Testis (tissue), 3 donors: ENCODE data around the gene S100A1. TPM values are rescaled to one million over a fixed set of nuclear protein-coding genes. Genes with fewer than 3 reads are reported as not detected.

Experiments used
- DNase-seq: peaks from one replicate; pipeline ENCODE4 v3.0.0-alpha.2; 2019
- H3K27ac ChIP-seq, 2 donors: fragments of 200-600 bp; sonication (generic); one replicate each; pipeline ENCODE4 v1.5.1; 2019
- H3K27me3 ChIP-seq: fragments of 200-600 bp; sonication (generic); one replicate; pipeline ENCODE4 v1.5.1; 2019
- H3K36me3 ChIP-seq: fragments of 200-600 bp; sonication (generic); one replicate; pipeline ENCODE4 v1.5.1; 2017; ENCODE audit warnings: low read depth; ENCODE audit errors: missing control alignments
- H3K4me1 ChIP-seq: fragments of 200-600 bp; sonication (generic); one replicate; pipeline ENCODE4 v1.5.1; 2019
- H3K4me3 ChIP-seq, 2 donors: fragments of 200-600 bp; sonication (generic); one replicate each; pipeline ENCODE4 v1.5.1; 2017 to 2019
- H3K9me3 ChIP-seq: fragments of 200-600 bp; sonication (generic); one replicate; pipeline ENCODE4 v1.5.1; 2017
- CTCF ChIP-seq, 3 experiments: fragments of 450-650 bp in 2 of 3; fragments of 200-600 bp in 1 of 3; sonication (generic) in 1 of 3; IDR thresholded peaks; one replicate each; pipeline ENCODE4 v1.5.1; 2016 to 2019; ENCODE audit warnings: antibody characterized with exemption in 3 of 3, mild to moderate bottlenecking in 2 of 3, moderate library complexity in 1 of 3
- POLR2A ChIP-seq: fragments of 450-650 bp; IDR thresholded peaks from one replicate; pipeline ENCODE4 v1.6.1; 2017; ENCODE audit warnings: antibody characterized with exemption, mild to moderate bottlenecking, moderate library complexity
- WGBS, 2 donors: methylation state at CpG; one replicate each; pipeline ENCODE4 v1.1.5; 2018; 5-methylcytosine and 5-hydroxymethylcytosine counted together
- intact Hi-C: fragments of 100-400 bp; cut with DNase I; formaldehyde crosslinking; loops from one replicate; pipeline ENCODE4 v1.15.1; 2023; ENCODE audit warnings: low total_unique reads
- polyA plus RNA-seq: library from polyadenylated mRNA; stranded (reverse); fragments of 350-450 nt; fragmentation: Illumina TruSeq; extraction: RNeasy Lipid Tissue Mini Kit (QIAGEN cat#74804); gene quantifications from one replicate; pipeline ENCODE4 v1.2.3, GENCODE V29; 2014; ENCODE audit warnings: low read depth, low replicate concordance; ENCODE audit not compliant: insufficient read depth
- total RNA-seq, 2 donors: library from RNA; depleted of rRNA; stranded (reverse); fragments of >200 nt; gene quantifications; one replicate each; pipeline ENCODE4 v1.2.3, GENCODE V29; 2016

The S100A1 gene
- total and polyA plus RNA-seq, 3 donors from 2014 or later: 8.2 to 29.8 (median 24.0) TPM

- intact Hi-C loops: no loop called here
- Histone ChIP-seq H3K27me3 (no peaks in the 10 kb centered on the region), H3K36me3 (no peaks in the 10 kb centered on the region), H3K27ac (peak within 1 kb of the TSS; percentile 94 to 95), H3K9me3 (no peaks in the 10 kb centered on the region), H3K4me1 (peaks cover 32% of the 10 kb centered on the region), H3K4me3 (peak within 1 kb of the TSS; percentile 38 to 67)
- DNase-seq: peak; percentile 84
- 26 to 63% methylated on average over 19 to 28 of the region's 28 CpGs for WGBS, 2 donors
- TF ChIP-seq POLR2A (no peak), CTCF (IDR thresholded peaks at IDR 0.05) (peak; percentile 37 to 64 (median 62))
Observed at GRCh38 chr1:153626904-153627714, 1.1 kb upstream of the S100A1 start, which contains the start of gene S100A13. S100A13 (minus strand) TSS chr1:153627505; CDS start chr1:153626472, 1,033 bp downstream.

GRCh38 chr1:153628638-153629342 lies 556 bp downstream of the S100A1 start:
- Histone ChIP-seq H3K9me3 (no peaks in the 10 kb centered on the region), H3K27me3 (no peaks in the 10 kb centered on the region), H3K4me1 (peaks cover 32% of the 10 kb centered on the region), H3K4me3 (no peak overlapping the region), H3K36me3 (no peaks in the 10 kb centered on the region), H3K27ac (peak overlapping the region in 1 of 2 donors; percentile 94)
- intact Hi-C loops: no loop called here
- no peak for DNase-seq
- TF ChIP-seq POLR2A (no peak), CTCF (IDR thresholded peaks at IDR 0.05) (no peak)
- WGBS, 2 donors: 85 to 89% methylated on average over 6 of the region's 6 CpGs

GRCh38 chr1:153629343-153629665 lies 1.1 kb downstream of the S100A1 start:
- intact Hi-C loops: no loop called here
- Histone ChIP-seq H3K36me3 (no peaks in the 10 kb centered on the region), H3K9me3 (no peaks in the 10 kb centered on the region), H3K27me3 (no peaks in the 10 kb centered on the region), H3K4me1 (peaks cover 32% of the 10 kb centered on the region), H3K4me3 (no peak overlapping the region), H3K27ac (no peak overlapping the region)
- 78 to 84% methylated on average over 5 of the region's 5 CpGs for WGBS, 2 donors
- no peak for DNase-seq
- TF ChIP-seq POLR2A (no peak), CTCF (IDR thresholded peaks at IDR 0.05) (no peak)

- intact Hi-C loops: no loop called here
- Histone ChIP-seq H3K27me3 (no peaks in the 10 kb centered on the region), H3K4me3 (no peak overlapping the region), H3K4me1 (peaks cover 34% of the 10 kb centered on the region), H3K27ac (no peak overlapping the region), H3K36me3 (no peaks in the 10 kb centered on the region), H3K9me3 (no peaks in the 10 kb centered on the region)
- no peak for TF ChIP-seq POLR2A
- TF ChIP-seq CTCF (IDR thresholded peaks at IDR 0.05): no peak
- DNase-seq: no peak
- WGBS, 2 donors: 86% methylated on average over 1 of the region's 1 CpG; no CpG with 5 or more reads in 1 of the 2 donors
Observed at GRCh38 chr1:153629971-153630370, 1.7 kb downstream of the S100A1 start.
